ENCODE measurements around the gene PAFAH1B1.
A peak's percentile ranks its signal among the peaks of the same experiment; 100 is the strongest.

Gene PAFAH1B1

GRCh38 chr17:2705263-2705662 lies 111.8 kb downstream of the PAFAH1B1 start:
- Histone ChIP-seq H3K9me3 (ENCODE audit: control insufficient read depth, insufficient read depth, low read length) (no peaks in the 10 kb centered on the region), H3K36me3 (ENCODE audit: control insufficient read depth, insufficient read depth, low read length) (peaks cover 34% of the 10 kb centered on the region), H3K4me1 (ENCODE audit: control insufficient read depth, insufficient read depth, low read length) (peaks cover 17% of the 10 kb centered on the region), H3K27ac (ENCODE audit: low read depth, low read length) (no peak overlapping the region), H3K27me3 (ENCODE audit: control insufficient read depth, insufficient read depth, low read length) (no peaks in the 10 kb centered on the region; the same call in 1 of the 2 replicates), H3K4me3 (ENCODE audit: low read depth, low read length) (no peak overlapping the region), H3K9ac (ENCODE audit: low read depth, low read length) (no peak overlapping the region)

- Histone ChIP-seq H3K27me3 (ENCODE audit: control insufficient read depth, insufficient read depth, low read length) (peaks cover 4% of the 10 kb centered on the region; the same call in 1 of the 2 replicates), H3K36me3 (ENCODE audit: control insufficient read depth, insufficient read depth, low read length) (peaks cover 25% of the 10 kb centered on the region)
These were observed 112.7 kb downstream of the PAFAH1B1 start for GRCh38 chr17:2705888-2706795.

GRCh38 chr17:2706911-2707510 lies 113.6 kb downstream of the PAFAH1B1 start:
- Histone ChIP-seq H3K9me3 (ENCODE audit: control insufficient read depth, insufficient read depth, low read length) (no peaks in the 10 kb centered on the region), H3K27me3 (ENCODE audit: control insufficient read depth, insufficient read depth, low read length) (peaks cover 4% of the 10 kb centered on the region; the same call in 1 of the 2 replicates), H3K36me3 (ENCODE audit: control insufficient read depth, insufficient read depth, low read length) (peaks cover 20% of the 10 kb centered on the region), H3K4me1 (ENCODE audit: control insufficient read depth, insufficient read depth, low read length) (peaks cover 23% of the 10 kb centered on the region), H3K27ac (ENCODE audit: low read depth, low read length) (no peak overlapping the region), H3K4me3 (ENCODE audit: low read depth, low read length) (no peak overlapping the region), H3K9ac (ENCODE audit: low read depth, low read length) (no peak overlapping the region)

More at GRCh38 chr17:2705888-2706795, 112.7 kb downstream of the PAFAH1B1 start:
- H3K27ac ChIP-seq (ENCODE audit: low read depth, low read length) = no peak overlapping the region
- no peak overlapping the region for H3K4me3 ChIP-seq (ENCODE audit: low read depth, low read length)
- no peak overlapping the region for H3K9ac ChIP-seq (ENCODE audit: low read depth, low read length)
- no peaks in the 10 kb centered on the region for H3K9me3 ChIP-seq (ENCODE audit: control insufficient read depth, insufficient read depth, low read length)
- H3K4me1 ChIP-seq (ENCODE audit: control insufficient read depth, insufficient read depth, low read length) = peaks cover 23% of the 10 kb centered on the region

GRCh38 chr17:2707721-2708584 lies 114.5 kb downstream of the PAFAH1B1 start:
- Histone ChIP-seq H3K4me3 (ENCODE audit: low read depth, low read length) (no peak overlapping the region), H3K9ac (ENCODE audit: low read depth, low read length) (no peak overlapping the region), H3K36me3 (ENCODE audit: control insufficient read depth, insufficient read depth, low read length) (peaks cover 11% of the 10 kb centered on the region), H3K9me3 (ENCODE audit: control insufficient read depth, insufficient read depth, low read length) (no peaks in the 10 kb centered on the region), H3K27me3 (ENCODE audit: control insufficient read depth, insufficient read depth, low read length) (peaks cover 4% of the 10 kb centered on the region; the same call in 1 of the 2 replicates), H3K27ac (ENCODE audit: low read depth, low read length) (no peak overlapping the region), H3K4me1 (ENCODE audit: control insufficient read depth, insufficient read depth, low read length) (peaks cover 26% of the 10 kb centered on the region)

- Histone ChIP-seq H3K4me1 (ENCODE audit: control insufficient read depth, insufficient read depth, low read length) (peaks cover 26% of the 10 kb centered on the region), H3K9ac (ENCODE audit: low read depth, low read length) (no peak overlapping the region), H3K4me3 (ENCODE audit: low read depth, low read length) (no peak overlapping the region), H3K9me3 (ENCODE audit: control insufficient read depth, insufficient read depth, low read length) (no peaks in the 10 kb centered on the region), H3K36me3 (ENCODE audit: control insufficient read depth, insufficient read depth, low read length) (peaks cover 4% of the 10 kb centered on the region; the same call in 1 of the 2 replicates), H3K27me3 (ENCODE audit: control insufficient read depth, insufficient read depth, low read length) (peaks cover 4% of the 10 kb centered on the region; the same call in 1 of the 2 replicates), H3K27ac (ENCODE audit: low read depth, low read length) (no peak overlapping the region)
These were observed 115.2 kb downstream of the PAFAH1B1 start for GRCh38 chr17:2708585-2709182.

GRCh38 chr17:2709183-2709661 lies 115.8 kb downstream of the PAFAH1B1 start:
- Histone ChIP-seq H3K36me3 (ENCODE audit: control insufficient read depth, insufficient read depth, low read length) (no peaks in the 10 kb centered on the region), H3K4me1 (ENCODE audit: control insufficient read depth, insufficient read depth, low read length) (peaks cover 26% of the 10 kb centered on the region), H3K4me3 (ENCODE audit: low read depth, low read length) (no peak overlapping the region), H3K27ac (ENCODE audit: low read depth, low read length) (no peak overlapping the region), H3K9ac (ENCODE audit: low read depth, low read length) (peak overlapping the region; percentile 20; the same call in 1 of the 2 replicates), H3K27me3 (ENCODE audit: control insufficient read depth, insufficient read depth, low read length) (peaks cover 4% of the 10 kb centered on the region; the same call in 1 of the 2 replicates), H3K9me3 (ENCODE audit: control insufficient read depth, insufficient read depth, low read length) (no peaks in the 10 kb centered on the region)

- Histone ChIP-seq H3K36me3 (ENCODE audit: control insufficient read depth, insufficient read depth, low read length) (no peaks in the 10 kb centered on the region), H3K27ac (ENCODE audit: low read depth, low read length) (no peak overlapping the region), H3K9ac (ENCODE audit: low read depth, low read length) (0 out of 2 replicates have a peak overlapping the region, but pooled peaks have one; percentile 68), H3K4me3 (ENCODE audit: low read depth, low read length) (peak overlapping the region; percentile 63), H3K4me1 (ENCODE audit: control insufficient read depth, insufficient read depth, low read length) (peaks cover 26% of the 10 kb centered on the region), H3K27me3 (ENCODE audit: control insufficient read depth, insufficient read depth, low read length) (peaks cover 4% of the 10 kb centered on the region; the same call in 1 of the 2 replicates), H3K9me3 (ENCODE audit: control insufficient read depth, insufficient read depth, low read length) (no peaks in the 10 kb centered on the region)
These were observed 116.8 kb downstream of the PAFAH1B1 start for GRCh38 chr17:2710071-2710802.

GRCh38 chr17:2710803-2711607 lies 117.6 kb downstream of the PAFAH1B1 start:
- Histone ChIP-seq H3K36me3 (ENCODE audit: control insufficient read depth, insufficient read depth, low read length) (no peaks in the 10 kb centered on the region), H3K27me3 (ENCODE audit: control insufficient read depth, insufficient read depth, low read length) (peaks cover 4% of the 10 kb centered on the region; the same call in 1 of the 2 replicates), H3K27ac (ENCODE audit: low read depth, low read length) (no peak overlapping the region), H3K9ac (ENCODE audit: low read depth, low read length) (peak overlapping the region; percentile 68), H3K4me3 (ENCODE audit: low read depth, low read length) (peak overlapping the region; percentile 63), H3K4me1 (ENCODE audit: control insufficient read depth, insufficient read depth, low read length) (peaks cover 23% of the 10 kb centered on the region), H3K9me3 (ENCODE audit: control insufficient read depth, insufficient read depth, low read length) (no peaks in the 10 kb centered on the region)

GRCh38 chr17:2711608-2712299 lies 118.3 kb downstream of the PAFAH1B1 start, which contains the start of gene CLUH:
Gene CLUH, minus strand, starts transcription at chr17:2711764. Its CDS starts 103 bp downstream, at chr17:2711661.
- Histone ChIP-seq H3K36me3 (ENCODE audit: control insufficient read depth, insufficient read depth, low read length) (no peaks in the 10 kb centered on the region), H3K27me3 (ENCODE audit: control insufficient read depth, insufficient read depth, low read length) (peaks cover 4% of the 10 kb centered on the region; the same call in 1 of the 2 replicates), H3K4me3 (ENCODE audit: low read depth, low read length) (peak within 1 kb of the TSS; percentile 63), H3K4me1 (ENCODE audit: control insufficient read depth, insufficient read depth, low read length) (peaks cover 23% of the 10 kb centered on the region), H3K27ac (ENCODE audit: low read depth, low read length) (peak within 1 kb of the TSS; percentile 27), H3K9ac (ENCODE audit: low read depth, low read length) (peak within 1 kb of the TSS; percentile 68), H3K9me3 (ENCODE audit: control insufficient read depth, insufficient read depth, low read length) (no peaks in the 10 kb centered on the region)
